Hepatocyte (in vitro differentiated cells): Measurements from ENCODE around the gene LRCH1. TPM values are rescaled to one million over a fixed set of nuclear protein-coding genes. Genes with fewer than 3 reads are reported as not detected.

Source experiments
- DNase-seq: peaks from one replicate; pipeline ENCODE4 v3.0.0-alpha.2; 2016; ENCODE audit warnings: low spot score
- H2AFZ ChIP-seq: fragments of 200-600 bp; sonication (generic); 2 replicates; pipeline ENCODE4 v1.6.0; 2016; ENCODE audit warnings: antibody characterized with exemption, mild to moderate bottlenecking
- H3K27ac ChIP-seq: fragments of 200-600 bp; sonication (generic); 2 replicates; pipeline ENCODE4 v1.5.1; 2016; ENCODE audit warnings: mild to moderate bottlenecking
- H3K27me3 ChIP-seq: fragments of 200-600 bp; sonication (generic); 2 replicates; pipeline ENCODE4 v1.6.1; 2016
- H3K36me3 ChIP-seq: fragments of 200-600 bp; sonication (generic); replicated peaks from 2 replicates; pipeline ENCODE4 v1.5.1; 2016; ENCODE audit warnings: low read depth; ENCODE audit not compliant: insufficient read depth
- H3K4me1 ChIP-seq: fragments of 200-600 bp; sonication (generic); 2 replicates; pipeline ENCODE4 v1.5.1; 2016; ENCODE audit warnings: mild to moderate bottlenecking, moderate library complexity; ENCODE audit not compliant: insufficient read depth
- H3K4me2 ChIP-seq: fragments of 200-600 bp; sonication (generic); 2 replicates; pipeline ENCODE4 v1.6.0; 2016
- H3K4me3 ChIP-seq: fragments of 200-600 bp; sonication (generic); 2 replicates; pipeline ENCODE4 v1.5.1; 2016; ENCODE audit warnings: mild to moderate bottlenecking
- H3K79me2 ChIP-seq: fragments of 200-600 bp; sonication (generic); 2 replicates; pipeline ENCODE4 v1.6.0; 2017; ENCODE audit warnings: mild to moderate bottlenecking
- H3K9me2 ChIP-seq: fragments of 200-600 bp; sonication (generic); replicated peaks from 2 replicates; pipeline ENCODE4 v1.6.0; 2017; ENCODE audit warnings: mild to moderate bottlenecking; ENCODE audit not compliant: insufficient read depth
- H3K9me3 ChIP-seq: fragments of 200-600 bp; sonication (generic); 2 replicates; pipeline ENCODE4 v1.5.1; 2016; ENCODE audit warnings: low read depth, mild to moderate bottlenecking
- H4K20me1 ChIP-seq: fragments of 200-600 bp; sonication (generic); 2 replicates; pipeline ENCODE4 v1.6.0; 2016; ENCODE audit warnings: mild to moderate bottlenecking; ENCODE audit not compliant: insufficient read depth, poor library complexity, severe bottlenecking
- EZH2 ChIP-seq: fragments of 200-600 bp; sonication (generic); IDR thresholded peaks from 2 replicates; pipeline ENCODE4 v1.6.1; 2016; ENCODE audit warnings: antibody characterized with exemption, mild to moderate bottlenecking, borderline replicate concordance
- EZH2phosphoT487 ChIP-seq: fragments of 200-600 bp; sonication (generic); IDR thresholded peaks from one replicate; pipeline ENCODE4 v1.6.1; 2018; ENCODE audit warnings: antibody characterized with exemption, mild to moderate bottlenecking, low read depth, moderate library complexity; ENCODE audit not compliant: unreplicated experiment, severe bottlenecking
- WGBS: methylation state at CpG from one replicate; pipeline ENCODE4 v1.1.6; 2016; ENCODE audit warnings: low lambda C conversion rate; ENCODE audit errors: missing lambda C conversion rate; 5-methylcytosine and 5-hydroxymethylcytosine counted together
- polyA plus RNA-seq: library from polyadenylated mRNA; unstranded; fragments of >200 nt; fragmentation: Nextera tagmentation; extraction: Ambion mirVana; gene quantifications from 2 replicates; pipeline ENCODE4 v1.2.1, GENCODE V29; 2016
- total RNA-seq: library from RNA; depleted of rRNA; stranded (reverse); fragments of >200 nt; gene quantifications from 2 replicates; pipeline ENCODE4 v1.2.3, GENCODE V29; 2014
- TF ChIP-seq, protein P1 (sequence below): fragments of 200-600 bp; sonication (generic); IDR thresholded peaks from 2 replicates; pipeline ENCODE4 v1.5.1; 2016; ENCODE audit warnings: antibody characterized with exemption, mild to moderate bottlenecking; ENCODE audit not compliant: poor library complexity

LRCH1 gene
- total and polyA plus RNA-seq, 2 experiments from 2014 or later, result 5.7 to 14.1 TPM

DNA sequence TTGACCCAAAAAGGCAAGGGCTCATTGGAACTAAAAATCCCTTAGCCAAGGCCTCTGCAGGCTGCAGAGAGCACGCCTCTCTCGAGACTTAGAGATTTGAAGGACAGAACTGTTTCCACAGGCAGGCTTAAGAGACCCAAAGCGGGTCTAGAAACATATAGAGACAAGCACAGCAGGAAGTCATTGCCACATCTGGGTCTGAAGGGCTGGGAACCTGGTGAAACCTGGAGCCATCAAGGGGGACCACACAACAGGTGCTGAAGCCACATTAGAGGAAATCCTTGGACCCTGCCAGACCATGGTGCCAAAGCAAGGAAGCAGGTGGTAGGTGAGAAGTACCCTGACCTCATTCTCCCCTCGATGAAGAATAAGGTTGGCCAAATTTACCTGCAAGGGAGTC, 33.8 kb upstream of the LRCH1 start:
- Histone ChIP-seq H4K20me1 (no peaks in the 10 kb centered on the region), H3K4me2 (no peak overlapping the region), H3K27ac (no peak overlapping the region), H3K4me3 (no peak overlapping the region), H3K27me3 (no peaks in the 10 kb centered on the region), H3K36me3 (no peaks in the 10 kb centered on the region), H3K9me3 (no peaks in the 10 kb centered on the region), H3K4me1 (peaks cover 3% of the 10 kb centered on the region), H3K79me2 (no peaks in the 10 kb centered on the region), H3K9me2 (no peaks in the 10 kb centered on the region), H2AFZ (no peak overlapping the region)
- DNase-seq, result no peak
- WGBS, result 95% methylated on average over 4 of the region's 4 CpGs
- TF ChIP-seq EZH2phosphoT487 (no peak), EZH2 (no peak)
- TF ChIP-seq, protein P1, sequence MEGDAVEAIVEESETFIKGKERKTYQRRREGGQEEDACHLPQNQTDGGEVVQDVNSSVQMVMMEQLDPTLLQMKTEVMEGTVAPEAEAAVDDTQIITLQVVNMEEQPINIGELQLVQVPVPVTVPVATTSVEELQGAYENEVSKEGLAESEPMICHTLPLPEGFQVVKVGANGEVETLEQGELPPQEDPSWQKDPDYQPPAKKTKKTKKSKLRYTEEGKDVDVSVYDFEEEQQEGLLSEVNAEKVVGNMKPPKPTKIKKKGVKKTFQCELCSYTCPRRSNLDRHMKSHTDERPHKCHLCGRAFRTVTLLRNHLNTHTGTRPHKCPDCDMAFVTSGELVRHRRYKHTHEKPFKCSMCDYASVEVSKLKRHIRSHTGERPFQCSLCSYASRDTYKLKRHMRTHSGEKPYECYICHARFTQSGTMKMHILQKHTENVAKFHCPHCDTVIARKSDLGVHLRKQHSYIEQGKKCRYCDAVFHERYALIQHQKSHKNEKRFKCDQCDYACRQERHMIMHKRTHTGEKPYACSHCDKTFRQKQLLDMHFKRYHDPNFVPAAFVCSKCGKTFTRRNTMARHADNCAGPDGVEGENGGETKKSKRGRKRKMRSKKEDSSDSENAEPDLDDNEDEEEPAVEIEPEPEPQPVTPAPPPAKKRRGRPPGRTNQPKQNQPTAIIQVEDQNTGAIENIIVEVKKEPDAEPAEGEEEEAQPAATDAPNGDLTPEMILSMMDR, result no peak

DNA sequence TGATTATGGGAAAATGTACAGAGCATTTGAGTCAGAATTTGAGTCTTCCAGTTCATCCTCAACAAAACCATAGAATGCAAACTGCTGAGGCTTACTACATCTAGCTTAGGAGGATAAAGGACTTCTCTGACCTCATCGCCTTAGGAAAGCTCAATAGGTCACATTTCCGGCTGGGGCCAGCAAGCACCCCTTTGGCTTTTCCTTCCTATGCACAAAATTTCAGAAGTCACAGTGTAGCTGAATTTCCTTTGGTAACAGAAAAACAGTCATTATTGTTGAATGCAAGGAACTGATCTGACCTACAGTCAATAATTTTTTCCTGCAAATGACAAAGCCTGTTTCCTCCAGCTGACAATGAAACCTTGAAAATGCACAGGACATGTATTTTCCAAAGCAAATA, 32.8 kb upstream of the LRCH1 start:
- Histone ChIP-seq H3K27ac (no peak overlapping the region), H3K36me3 (no peaks in the 10 kb centered on the region), H3K4me3 (no peak overlapping the region), H3K4me1 (peaks cover 3% of the 10 kb centered on the region), H3K9me3 (no peaks in the 10 kb centered on the region), H3K9me2 (no peaks in the 10 kb centered on the region), H3K27me3 (no peaks in the 10 kb centered on the region), H3K4me2 (no peak overlapping the region), H3K79me2 (no peaks in the 10 kb centered on the region), H4K20me1 (no peaks in the 10 kb centered on the region), H2AFZ (no peak overlapping the region)
- no peak for DNase-seq
- TF ChIP-seq EZH2 (no peak), EZH2phosphoT487 (no peak)
- TF ChIP-seq, protein P1, result no peak
- WGBS, result 97% methylated on average over 2 of the region's 2 CpGs

- no peak for DNase-seq
- Histone ChIP-seq H3K27me3 (no peaks in the 10 kb centered on the region), H3K9me2 (no peaks in the 10 kb centered on the region), H3K4me2 (no peak overlapping the region), H3K79me2 (no peaks in the 10 kb centered on the region), H3K36me3 (no peaks in the 10 kb centered on the region), H4K20me1 (no peaks in the 10 kb centered on the region), H3K9me3 (no peaks in the 10 kb centered on the region), H3K4me1 (no peaks in the 10 kb centered on the region), H2AFZ (no peak overlapping the region), H3K4me3 (no peak overlapping the region), H3K27ac (no peak overlapping the region)
- TF ChIP-seq, protein P1, result no peak
- no peak for TF ChIP-seq EZH2phosphoT487
- no peak for TF ChIP-seq EZH2
- 69% methylated on average over 3 of the region's 3 CpGs for WGBS
Measured at GRCh38 chr13:46521486-46521885, 31.5 kb upstream of the LRCH1 start.
